HG03097 (cell line): ENCODE results near the gene SRBD1.

Source experiments
- ATAC-seq: cut with Tn5 transposase; IDR thresholded peaks from one replicate; pipeline ENCODE4 v1.9.1; 2021; ENCODE audit not compliant: unreplicated experiment, low FRiP score

Gene SRBD1

DNA sequence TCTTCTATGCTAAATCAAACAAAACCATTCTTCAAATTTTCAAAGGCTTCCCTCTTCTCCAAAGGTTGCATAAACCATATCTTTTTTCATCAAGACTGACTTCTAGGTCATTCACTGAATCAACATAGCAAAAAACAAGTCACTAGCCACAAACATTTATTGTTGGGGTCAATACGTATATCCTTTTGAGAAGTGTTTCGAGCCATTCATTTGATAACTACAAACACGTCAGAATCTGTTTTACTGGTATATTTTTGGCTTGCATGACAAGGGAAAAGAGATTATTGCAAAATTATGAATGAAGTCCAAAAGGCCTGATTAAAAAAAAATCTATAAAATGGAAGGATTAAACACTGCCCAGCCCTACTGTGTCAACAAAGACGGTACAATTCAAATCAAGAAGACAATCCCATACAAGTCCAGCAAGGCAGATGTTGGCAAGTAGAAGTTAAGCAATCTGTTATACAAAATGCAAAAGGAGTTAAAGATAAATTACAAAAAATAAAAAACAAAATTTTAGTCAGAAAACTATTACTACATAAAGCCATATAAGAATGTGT is 222.4 kb downstream of the SRBD1 start:
- no peak for ATAC-seq

DNA sequence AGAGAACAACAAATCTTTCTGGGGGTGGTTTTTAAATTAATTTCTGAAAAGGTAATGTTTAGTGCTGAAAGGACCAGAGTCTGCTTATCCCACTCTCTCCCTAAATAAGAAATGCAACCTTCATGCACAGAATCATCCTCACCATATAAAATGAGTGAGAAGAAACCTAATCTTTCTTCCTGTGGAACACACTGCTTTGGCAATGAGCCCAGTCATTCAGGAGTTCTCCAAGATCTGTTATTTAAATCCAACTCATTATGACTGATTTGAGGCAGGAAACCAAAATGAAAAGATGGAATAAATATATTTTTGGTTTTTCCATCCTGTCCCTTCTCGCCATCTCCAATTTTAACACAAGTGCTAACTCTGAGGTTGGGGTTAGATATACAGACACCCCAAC is 228.3 kb downstream of the SRBD1 start:
- ATAC-seq, result no peak

DNA sequence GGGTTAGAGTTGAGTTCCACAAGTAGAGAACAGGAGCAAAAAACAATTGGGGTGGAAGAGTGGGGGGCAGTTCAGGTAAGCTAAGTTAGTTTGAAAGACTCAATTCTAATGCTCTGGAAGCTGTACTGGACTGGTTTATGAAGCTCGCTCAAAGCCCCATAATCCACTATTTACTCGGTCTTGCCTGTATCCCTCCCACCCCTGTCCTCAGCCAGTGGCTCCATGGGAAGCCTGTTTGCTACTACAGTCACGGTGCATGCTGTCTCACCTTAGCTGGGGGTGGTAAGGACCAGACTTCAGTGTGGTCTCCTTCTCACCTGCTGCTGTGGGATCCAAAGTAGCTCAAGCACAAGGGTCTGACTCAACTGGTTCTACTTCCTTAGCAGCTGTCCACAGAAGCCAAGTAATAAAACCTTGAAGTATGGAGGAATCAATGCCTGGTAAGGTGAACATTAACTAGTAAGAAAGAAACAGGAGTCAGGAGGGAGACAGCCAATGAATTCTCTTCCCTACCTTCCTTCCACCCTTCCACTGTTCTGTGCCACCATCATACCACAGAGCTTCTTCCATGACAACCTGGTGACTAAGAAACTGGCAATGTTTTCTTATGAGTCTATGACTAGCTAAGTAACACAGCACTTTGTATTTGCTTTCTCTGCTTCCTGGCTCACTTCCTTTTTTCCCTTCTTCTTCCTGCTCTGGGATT is 230.8 kb downstream of the SRBD1 start:
- no peak for ATAC-seq

DNA sequence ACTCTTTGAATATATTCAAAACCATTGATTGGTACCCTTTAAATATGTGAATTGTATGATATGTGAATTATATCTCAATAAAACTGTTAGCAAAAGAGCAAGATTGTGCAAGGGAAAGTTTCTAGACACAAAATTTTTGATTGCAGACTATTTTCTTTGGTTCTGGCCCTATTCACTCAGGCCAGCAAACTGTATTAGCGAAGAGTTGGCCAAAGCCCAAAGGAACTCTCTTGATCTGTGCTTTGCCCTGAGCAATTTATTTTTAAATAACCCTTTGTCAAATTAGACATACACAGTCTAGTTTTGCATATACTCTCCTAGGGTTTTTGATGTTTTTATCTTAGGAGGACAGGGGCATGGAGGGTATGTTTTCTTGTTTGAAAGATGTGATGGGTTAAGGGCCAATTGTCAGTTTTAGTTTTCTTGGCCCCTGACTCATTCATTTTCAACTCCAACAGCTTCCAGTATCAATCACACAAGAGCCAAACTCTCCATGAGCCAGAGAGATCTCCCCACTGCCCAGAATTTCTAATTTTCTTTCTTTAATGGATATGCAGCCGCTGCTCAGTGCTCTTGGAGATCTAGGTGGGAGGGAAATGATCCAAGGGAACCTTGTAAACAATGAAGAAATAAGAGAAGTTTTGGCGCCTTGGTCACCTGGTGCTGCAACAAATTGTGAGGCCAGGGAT is 231.5 kb downstream of the SRBD1 start:
- ATAC-seq, result no peak

DNA sequence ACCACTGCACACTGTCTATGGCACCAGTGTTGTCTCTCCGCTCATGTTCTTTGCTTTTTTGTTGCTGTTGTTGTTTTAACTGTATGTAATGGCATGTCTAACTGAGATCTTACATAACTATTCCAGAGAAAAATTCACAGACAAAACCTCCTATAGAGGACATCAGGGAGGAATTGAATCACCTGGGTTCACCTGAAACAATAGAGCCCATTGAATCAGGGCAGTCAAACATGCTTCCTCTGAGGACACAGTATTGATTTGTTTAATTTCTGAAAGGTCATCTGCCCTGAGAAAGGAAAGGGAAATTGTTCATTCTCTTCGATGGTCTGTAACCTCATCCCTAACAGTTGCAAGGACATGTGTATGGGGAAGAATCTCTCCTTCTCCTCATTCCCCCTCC is 237.5 kb downstream of the SRBD1 start:
- no peak for ATAC-seq

DNA sequence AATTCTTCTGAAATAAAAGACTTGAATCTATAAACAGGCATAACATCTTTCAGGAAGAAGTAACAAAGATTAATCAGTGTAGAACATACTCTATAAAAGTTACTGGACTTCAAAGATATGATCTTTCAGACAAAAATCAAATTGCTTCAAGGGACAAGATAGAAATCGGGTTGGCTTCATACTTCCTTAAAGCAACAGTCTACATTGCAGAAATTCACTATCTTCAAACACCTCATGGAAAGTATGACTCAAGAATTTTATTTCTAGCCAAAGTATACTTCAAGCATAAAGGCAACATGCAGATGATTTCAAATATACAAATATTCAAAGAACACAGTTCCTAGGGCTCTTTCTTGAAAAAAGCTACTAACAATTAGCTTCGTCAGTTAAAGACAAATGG is 240.7 kb downstream of the SRBD1 start:
- ATAC-seq, result no peak

DNA sequence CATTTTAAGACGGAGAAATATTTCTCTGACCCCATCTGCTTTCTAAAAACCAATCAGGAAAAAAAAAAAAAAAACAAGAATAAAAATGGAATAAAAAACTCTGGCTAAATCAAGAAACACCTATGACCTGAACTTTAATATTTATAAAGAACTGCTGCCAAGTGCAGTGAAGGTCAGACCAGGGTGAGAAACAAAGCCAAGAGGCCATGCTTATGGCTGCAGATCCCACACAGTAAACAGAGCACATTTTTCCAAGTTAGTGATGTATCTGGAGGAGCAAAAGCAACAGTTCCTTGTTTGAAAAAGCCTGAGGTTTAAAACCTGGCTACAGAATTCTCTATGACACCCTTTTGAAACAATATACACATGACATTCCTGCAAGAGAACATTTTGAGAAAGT is 242.3 kb downstream of the SRBD1 start:
- ATAC-seq, result no peak

DNA sequence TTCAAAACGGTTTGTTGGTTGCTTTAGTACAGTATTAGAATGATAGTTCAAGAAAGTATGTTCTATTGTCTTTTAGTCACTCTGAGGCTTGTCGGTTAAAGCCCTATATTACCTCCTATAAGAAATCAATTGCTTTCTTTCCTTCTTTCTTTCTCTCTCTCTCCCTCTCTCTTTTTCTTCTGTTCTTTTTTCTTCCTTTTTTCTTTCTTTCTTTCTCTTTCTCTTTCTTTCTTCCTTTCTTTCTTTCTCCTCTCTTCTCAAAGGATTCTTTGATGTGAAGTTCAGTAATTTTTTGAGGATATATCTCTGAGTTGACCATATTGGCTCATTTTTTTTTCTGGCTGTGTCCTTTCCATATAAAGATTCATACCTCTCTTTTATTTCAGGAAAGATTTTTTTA is 249.4 kb downstream of the SRBD1 start:
- ATAC-seq, result no peak

DNA sequence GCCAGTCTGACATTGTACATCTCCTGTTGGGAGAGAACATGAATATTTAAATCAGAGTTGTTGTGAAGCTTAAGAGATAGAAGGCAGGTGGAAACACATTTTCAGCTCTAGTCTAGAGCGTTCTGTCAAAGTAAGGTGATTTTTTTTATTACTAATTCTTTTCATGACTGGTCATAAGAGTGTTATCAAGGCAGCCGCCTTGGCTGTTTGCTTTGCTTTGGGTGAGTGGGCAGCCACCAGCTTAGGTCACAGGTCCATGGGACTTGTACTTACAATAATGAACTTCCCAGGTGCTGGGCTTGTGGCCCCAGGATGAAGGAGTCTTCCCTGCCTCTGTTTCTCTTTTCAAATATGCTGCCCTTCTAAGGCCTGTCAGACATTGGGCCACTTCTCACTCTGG is 256.3 kb downstream of the SRBD1 start:
- ATAC-seq, result no peak

DNA sequence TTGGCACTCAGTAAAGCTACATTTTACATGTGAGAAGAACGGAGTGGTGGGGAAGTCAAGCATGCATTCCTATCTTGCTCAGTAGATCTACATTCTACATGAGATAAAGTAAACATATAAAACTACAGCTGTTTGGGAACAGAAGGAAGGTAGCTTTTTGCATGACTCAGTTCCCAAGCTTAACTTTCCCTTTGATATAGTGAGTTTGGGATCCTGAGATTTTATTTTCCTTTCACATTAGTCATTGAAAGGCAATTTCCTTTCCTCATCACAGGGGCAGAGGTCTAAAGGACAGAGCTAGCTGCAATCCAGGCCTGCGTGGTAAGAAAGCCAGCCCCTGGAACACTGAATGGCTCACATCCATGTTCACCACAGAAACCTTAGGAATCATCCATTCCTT is 257.2 kb downstream of the SRBD1 start:
- no peak for ATAC-seq

DNA sequence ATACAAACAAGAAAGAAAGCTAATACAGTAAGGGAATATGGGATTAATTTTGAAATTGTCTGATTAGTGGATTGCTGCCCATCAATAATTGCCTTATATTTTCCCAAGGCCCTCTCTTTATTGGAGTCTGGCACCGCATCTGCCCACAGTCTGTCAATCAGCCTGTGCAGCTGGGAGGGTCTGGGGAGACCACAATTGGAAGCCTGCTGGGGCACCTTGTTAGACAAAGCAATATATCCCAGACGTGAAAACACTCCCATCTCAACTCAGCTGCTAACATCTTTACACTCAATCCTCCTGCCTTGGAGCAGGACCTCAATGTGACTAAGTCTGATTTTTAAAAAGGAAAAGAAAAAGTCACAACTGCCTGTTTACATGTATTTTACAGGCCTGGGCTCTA is 258.6 kb downstream of the SRBD1 start:
- no peak for ATAC-seq

DNA sequence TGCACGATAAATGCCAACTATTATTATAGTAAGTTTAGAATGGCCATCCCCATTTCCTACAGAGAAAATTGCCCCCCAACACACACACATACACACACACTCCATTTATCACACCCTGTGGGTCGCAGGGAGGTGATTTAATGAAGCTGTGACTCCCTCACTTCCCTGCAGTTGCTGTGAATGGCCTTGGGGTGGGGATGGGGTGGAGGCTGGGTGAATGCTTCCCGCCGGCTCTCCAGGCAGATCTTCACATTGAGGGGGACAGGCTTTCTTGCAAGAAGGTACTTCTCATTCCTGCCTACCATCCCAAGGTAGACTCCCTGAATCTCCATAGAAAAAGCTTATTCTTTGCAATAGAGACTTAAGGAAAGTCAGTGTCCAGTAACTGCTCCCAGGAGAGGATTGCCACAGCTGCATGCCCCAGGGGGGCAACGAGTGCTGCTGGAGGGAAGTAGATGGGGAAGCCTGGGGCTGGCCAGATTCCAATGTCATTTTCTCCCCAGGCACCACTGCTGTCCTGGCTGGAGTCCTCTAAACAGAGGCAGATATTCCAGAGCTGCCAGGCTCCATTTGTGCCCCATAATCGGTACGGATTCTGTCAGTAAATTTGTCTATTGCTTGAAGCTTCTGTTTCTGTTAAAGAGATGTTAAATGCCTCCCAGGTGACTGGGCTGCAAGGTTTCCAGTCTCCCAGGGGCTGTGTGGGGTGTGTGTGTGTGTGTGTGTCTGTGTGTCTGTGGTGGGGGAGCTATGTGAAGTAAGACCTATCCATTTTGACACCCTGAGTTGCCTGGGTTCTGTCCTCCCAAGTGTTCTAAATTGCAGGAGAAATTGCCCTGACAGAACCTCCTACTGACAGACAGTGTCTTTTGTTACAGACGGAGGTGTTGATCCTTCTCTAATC is 265.5 kb downstream of the SRBD1 start:
- no peak for ATAC-seq

DNA sequence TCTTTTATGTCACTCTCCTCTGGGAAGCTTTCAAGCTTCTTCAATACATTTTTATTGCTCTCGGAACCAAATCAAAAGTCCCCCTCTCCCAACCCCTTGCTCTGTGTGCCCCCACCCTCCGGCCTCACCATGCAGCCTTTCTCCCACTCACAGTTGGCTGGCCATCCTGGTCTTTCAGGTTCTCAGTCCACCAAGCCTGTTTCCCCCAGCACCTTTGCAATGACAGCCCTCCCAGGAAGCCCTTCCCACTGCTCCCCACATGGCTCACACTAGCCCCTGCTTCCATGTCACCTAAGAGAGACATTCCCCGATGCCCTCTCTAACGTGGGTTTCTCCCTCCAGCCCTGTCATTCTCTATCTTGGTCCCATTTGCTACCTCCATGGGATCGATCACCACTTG is 266.6 kb downstream of the SRBD1 start:
- ATAC-seq, result no peak

DNA sequence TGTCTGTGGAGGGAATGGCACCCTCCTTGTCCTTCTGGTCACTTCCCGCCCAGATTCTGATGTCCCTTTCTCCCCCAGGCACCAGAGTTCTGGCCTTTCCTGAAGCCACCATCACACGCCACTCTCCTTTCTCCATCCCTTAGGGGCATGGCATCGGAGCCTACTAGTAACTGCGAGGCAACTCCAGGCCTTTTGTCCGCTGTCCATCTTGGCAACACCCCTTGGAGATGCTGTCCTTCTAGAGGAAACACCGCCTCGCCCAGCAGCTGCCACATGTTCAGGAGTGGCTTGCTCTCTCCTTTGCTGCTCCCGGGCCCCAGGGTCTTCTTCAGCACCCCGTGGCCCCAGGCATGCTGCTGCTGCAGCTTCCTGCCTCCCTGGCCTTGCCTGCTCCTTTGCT is 267.0 kb downstream of the SRBD1 start:
- ATAC-seq, result no peak

DNA sequence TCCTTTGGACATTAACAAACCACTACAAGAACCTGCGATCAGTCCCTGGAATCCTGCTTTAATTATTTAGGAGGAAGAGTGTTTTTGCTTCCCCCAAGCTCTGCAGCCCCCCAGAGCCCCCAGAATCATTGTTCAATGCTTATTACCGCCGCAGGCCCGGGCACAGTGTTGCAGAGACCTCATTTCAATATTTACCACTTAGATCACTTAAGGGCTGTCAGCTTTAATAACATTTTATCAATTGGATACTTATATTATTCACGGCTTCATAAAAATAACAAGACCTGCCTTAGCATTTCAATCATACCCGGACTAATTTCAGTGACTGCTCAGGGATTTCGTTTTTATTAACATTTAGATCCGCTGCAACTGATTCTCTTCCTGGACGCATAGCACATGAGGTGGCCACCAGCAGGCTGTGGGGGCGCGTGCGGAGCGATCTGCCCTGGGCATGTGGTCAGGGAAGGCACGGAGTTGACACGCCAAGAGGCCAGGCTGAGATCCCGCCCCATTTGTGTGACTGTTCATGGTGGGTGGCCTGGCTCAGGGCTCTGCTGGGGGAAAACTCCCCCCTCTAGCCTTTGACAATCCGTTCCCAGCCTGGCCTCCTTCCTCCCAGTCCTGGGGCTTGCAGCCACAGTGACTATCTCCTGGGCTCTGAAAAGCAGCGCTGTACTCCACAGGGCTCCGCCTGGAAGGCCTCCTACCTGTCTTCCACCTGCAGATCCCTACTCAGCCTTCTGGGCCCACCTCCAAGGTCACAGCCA is 267.6 kb downstream of the SRBD1 start:
- ATAC-seq, result no peak

DNA sequence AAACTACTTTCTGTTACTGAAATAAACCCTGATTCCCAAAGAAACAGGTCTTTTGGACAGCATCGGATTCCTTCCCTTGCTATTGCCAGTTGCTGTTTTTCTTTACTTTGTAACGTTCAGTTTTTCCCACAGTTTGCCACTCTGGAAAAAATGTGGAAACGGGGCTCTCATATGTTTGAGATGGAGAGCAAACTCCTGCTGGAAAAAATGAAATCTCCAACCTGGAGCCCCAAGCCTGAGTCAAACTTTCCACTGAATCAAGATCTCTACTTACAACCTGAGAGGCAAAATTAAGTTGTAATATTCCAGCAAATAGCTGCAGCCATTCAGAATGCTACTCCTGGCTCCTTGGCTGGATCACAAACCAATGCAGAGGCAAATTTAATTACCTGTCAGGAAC is 270.7 kb downstream of the SRBD1 start:
- no peak for ATAC-seq

DNA sequence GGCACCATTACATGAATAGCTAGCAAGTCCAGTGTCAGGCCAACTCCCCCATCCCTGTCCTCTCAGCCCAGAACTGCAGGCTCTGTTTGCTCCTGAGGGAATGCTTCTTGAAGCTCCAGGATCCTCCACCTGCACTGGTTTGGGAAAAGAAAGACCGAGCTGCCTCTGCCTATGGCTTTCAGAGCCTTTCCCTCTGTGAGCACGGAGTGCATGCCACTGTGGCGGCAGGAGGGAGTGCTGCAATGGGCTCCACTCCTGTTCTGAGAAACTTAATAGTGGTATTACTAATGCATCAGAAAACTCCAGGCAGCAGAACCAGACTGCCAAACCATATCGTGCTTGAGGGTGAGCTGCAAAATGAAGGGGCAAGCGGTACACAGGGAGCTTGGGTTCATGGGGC is 271.8 kb downstream of the SRBD1 start:
- ATAC-seq, result no peak
